Gastrocnemius medialis (tissue), 4 donors: ENCODE data around the gene SYNGR2.

ENCODE experiments used
- CTCF ChIP-seq, 5 experiments: fragments of 450-650 bp in 3 of 5; fragments of 200-600 bp in 2 of 5; sonication (generic) in 2 of 5; IDR thresholded peaks in 4 of 5; conservative IDR thresholded peaks in 1 of 5; 1 replicate in 4 of 5; 2 replicates in 1 of 5; pipeline ENCODE4 v1.5.1; 2016 to 2019; ENCODE audit warnings: antibody characterized with exemption in 5 of 5, mild to moderate bottlenecking in 3 of 5, moderate library complexity in 3 of 5
- POLR2A ChIP-seq, 2 donors: fragments of 450-650 bp; IDR thresholded peaks; one replicate each; pipeline ENCODE4 v1.6.1; 2017; ENCODE audit warnings: antibody characterized with exemption in 2 of 2, mild to moderate bottlenecking in 2 of 2, moderate library complexity in 2 of 2

DNA sequence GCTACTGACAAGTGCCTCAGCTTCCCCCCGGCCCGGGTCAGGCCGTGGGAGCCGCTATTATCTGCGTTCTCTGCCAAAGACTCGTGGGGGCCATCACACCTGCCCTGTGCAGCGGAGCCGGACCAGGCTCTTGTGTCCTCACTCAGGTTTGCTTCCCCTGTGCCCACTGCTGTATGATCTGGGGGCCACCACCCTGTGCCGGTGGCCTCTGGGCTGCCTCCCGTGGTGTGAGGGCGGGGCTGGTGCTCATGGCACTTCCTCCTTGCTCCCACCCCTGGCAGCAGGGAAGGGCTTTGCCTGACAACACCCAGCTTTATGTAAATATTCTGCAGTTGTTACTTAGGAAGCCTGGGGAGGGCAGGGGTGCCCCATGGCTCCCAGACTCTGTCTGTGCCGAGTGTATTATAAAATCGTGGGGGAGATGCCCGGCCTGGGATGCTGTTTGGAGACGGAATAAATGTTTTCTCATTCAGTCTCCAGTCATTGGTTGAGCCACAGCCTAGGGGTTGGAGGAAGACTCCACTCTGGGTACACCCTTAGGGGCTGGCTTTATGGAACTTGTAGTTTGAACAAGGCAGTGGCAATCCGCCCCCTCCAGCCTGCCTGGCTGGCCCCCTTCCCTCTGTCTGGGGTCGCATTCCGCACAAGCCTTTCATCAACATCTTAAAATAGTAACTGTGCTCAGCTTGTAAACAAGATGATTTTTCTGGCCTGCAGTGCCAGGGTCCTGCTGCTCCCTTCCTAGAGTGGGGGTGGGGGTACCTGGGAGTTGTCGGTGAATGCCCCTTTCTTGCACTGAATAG lies 4.1 kb downstream of the SYNGR2 start:
- TF ChIP-seq CTCF (IDR thresholded peaks at IDR 0.05 in 4 of 5, conservative IDR thresholded peaks at IDR 0.05 in 1 of 5) (no peak), POLR2A (IDR thresholded peaks at IDR 0.05) (peak in 1 of 2 donors; percentile 59)
